K562 (cell line): ENCODE data around the gene MYO15A.

ENCODE experiments used
- POLR2A ChIP-seq: fragments of 450-650 bp; conservative IDR thresholded peaks from 2 replicates; pipeline ENCODE4 v1.6.1; 2016
- PPARD ChIP-seq: fragments of 250-450 bp; sonication (Bioruptor Pico); IDR thresholded peaks from 2 replicates; pipeline ENCODE4 v1.8.0; 2022; ENCODE audit warnings: inconsistent platforms, mild to moderate bottlenecking, moderate library complexity
- SNAPC5 ChIP-seq: fragments of 250-450 bp; sonication (Bioruptor Pico); IDR thresholded peaks from 2 replicates; pipeline ENCODE4 v1.8.0; 2021; ENCODE audit warnings: moderate library complexity, mild to moderate bottlenecking, inconsistent platforms

- TF ChIP-seq SNAPC5 (CRISPR knock-in tag) (no peak), PPARD (CRISPR knock-in tag) (no peak), POLR2A (peak; percentile 63; the same call in 1 of the 2 replicates)
Measured at GRCh38 chr17:18183334-18184142, 75.0 kb downstream of the MYO15A start, which contains the start of gene ALKBH5.
